Esophagus muscularis mucosa (tissue), 3 donors: ENCODE data around the gene CFAP107.

Source experiments
- CTCF ChIP-seq, 3 experiments: fragments of 200-600 bp in 2 of 3; fragments of 450-650 bp in 1 of 3; sonication (generic) in 2 of 3; IDR thresholded peaks; one replicate each; pipeline ENCODE4 v1.5.1; 2017 to 2019; ENCODE audit warnings: antibody characterized with exemption in 3 of 3, mild to moderate bottlenecking in 2 of 3, moderate library complexity in 1 of 3
- POLR2A ChIP-seq: fragments of 450-650 bp; IDR thresholded peaks from one replicate; pipeline ENCODE4 v1.6.1; 2017; ENCODE audit warnings: antibody characterized with exemption, moderate library complexity, mild to moderate bottlenecking, low read depth
- POLR2AphosphoS5 ChIP-seq, 2 donors: sonication (generic); formaldehyde crosslinking; IDR thresholded peaks; one replicate each; pipeline ENCODE4 v1.6.1; 2017; ENCODE audit warnings: antibody characterized with exemption in 2 of 2

DNA sequence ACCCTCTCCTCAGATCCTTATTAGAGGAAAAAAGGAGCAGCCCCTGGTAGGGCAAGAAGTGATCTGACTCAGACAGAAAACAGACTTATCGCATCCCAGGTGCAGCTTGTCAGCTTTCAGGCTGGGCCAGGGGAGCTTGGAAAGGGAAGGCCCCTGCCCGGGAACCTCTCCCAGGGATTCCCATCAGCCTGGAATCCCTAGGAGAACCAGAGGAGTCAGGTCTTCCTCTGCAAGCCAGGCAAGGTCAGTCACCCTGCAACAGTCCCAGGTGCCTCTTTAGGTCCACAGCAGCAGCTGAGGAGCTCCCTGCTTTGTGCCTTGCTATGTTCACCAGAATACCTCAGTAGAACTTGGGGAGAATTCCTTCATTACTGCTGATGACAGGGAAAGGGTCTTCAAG, 24.6 kb downstream of the CFAP107 start:
- TF ChIP-seq CTCF (IDR thresholded peaks at IDR 0.05): no peak
- TF ChIP-seq POLR2A: no peak
- no peak for TF ChIP-seq POLR2AphosphoS5 (IDR thresholded peaks at IDR 0.05)
